Measurements from ENCODE around the gene NIFK.
A peak's percentile ranks its signal among the peaks of the same experiment; 100 is the strongest.

The NIFK gene

DNA sequence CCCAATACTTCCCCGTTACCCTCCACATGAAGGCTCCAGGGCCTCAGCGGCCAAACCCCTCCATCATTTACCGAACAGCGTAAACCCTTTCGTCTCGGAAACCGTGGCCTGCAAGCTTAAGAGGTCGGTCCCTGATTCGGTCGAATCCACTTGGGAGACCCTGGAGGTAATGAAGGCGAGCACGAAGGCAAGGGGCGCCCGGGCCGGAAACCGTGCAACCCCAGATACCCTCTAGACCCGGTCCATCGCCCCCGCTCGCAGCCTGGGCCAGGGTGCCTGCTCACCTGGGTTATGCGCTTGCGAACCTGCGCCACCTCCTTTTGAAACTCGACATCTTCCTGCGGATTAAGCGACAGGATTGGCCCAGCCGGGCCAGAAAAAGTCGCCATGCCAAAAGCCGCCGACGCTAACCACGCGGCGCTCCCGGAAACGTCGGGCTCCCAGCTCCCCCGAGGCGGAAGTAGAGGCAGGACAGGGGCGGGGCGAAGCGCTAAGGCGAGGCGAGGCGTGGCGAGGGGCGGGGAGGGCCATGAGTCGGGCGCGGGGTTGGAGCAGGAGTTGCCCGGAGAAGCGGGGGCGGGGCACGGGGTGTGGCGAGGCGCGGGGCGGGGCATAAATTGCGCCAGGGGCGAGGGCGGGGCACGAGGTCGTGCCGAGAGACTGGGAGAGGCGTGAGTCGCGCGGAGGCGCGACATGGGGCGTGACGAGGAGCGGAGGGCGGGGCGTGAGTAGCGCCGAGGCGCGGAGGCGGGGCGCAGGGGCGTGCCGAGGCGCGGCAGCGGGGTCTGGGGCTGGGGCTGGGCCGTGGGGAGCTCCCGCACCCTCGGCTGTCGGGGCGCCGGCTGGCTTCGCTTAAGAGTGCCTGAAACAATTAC, at the start of gene NIFK:
Gene NIFK (minus strand): TSS at position 414 of the 875 bp plus-strand sequence. CDS start 25 bp downstream, at position 389.
- DNase-seq (ENCODE audit: low read depth, low spot score), result peak; percentile 100

DNA sequence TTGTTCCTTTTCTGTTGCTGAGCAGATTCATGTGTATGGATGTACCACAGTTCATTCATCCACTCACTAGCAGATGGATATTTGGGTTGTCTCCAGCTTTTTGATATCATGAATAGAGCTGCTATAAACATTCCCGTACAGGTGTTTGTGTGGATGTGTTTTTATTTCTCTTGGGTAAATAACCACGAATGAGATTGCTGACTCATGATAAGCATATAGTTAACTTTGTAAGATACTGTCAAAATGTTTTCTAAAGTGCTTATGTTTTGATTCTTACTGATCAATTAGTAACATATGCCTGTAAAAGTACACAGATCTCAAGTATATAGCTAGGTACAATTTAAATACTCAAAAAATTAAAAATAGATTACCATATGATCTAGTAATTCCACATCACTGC, 46.5 kb upstream of the NIFK start:
- DNase-seq (ENCODE audit: low read depth, low spot score), result no peak

DNA sequence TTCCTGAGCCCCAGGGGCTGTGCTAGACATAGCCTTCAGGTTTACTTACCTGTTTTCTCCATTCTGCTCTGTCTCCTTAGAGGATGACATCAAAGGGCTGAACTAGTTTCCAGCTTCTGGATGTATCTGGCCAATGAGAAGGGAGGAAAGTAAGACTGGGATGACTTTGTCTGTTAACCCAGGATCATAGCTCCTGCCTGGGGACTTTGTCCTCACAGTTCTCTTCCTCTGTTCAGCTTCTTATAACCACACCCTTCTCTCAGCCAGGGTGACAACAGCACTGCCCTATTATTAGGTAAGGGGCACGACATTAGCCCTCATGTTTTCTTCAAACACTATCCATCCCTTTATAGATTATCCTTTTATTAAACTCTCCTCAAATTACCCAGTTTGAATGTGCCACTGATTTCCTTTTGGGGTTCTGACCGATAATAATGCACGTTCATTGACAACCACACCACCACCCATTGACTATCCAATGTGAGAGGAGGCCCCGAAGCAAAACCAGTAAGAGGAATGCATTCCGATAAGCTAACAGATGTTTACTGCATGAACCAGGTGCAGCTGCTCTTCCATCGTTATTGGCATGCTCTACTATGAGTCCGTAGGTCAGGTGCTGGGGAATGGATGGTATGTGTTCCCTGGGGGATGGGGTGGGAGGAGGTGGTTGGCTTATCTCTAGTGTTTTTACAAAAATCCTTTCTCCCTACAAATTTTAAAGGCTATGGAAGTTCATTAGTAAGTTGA, 42.2 kb upstream of the NIFK start:
- no peak for DNase-seq (ENCODE audit: low read depth, low spot score)

DNA sequence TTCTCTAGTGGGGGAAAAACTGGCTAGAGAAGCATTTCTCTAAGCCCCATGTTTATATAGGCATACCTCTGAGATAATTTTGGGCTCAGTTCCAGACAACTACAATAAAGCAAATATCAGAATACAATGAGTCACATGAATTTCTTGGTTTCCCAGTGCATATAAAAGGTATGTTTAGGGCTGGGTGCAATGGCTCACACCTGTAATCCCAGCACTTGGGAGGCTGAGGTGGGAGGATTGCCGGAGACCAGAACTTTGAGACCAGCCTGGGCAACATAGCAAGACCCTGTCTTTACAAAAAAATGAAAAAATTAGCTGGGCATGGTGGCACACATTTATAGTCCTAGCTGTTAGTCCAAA, 41.0 kb upstream of the NIFK start:
- DNase-seq (ENCODE audit: low read depth, low spot score), result no peak

DNA sequence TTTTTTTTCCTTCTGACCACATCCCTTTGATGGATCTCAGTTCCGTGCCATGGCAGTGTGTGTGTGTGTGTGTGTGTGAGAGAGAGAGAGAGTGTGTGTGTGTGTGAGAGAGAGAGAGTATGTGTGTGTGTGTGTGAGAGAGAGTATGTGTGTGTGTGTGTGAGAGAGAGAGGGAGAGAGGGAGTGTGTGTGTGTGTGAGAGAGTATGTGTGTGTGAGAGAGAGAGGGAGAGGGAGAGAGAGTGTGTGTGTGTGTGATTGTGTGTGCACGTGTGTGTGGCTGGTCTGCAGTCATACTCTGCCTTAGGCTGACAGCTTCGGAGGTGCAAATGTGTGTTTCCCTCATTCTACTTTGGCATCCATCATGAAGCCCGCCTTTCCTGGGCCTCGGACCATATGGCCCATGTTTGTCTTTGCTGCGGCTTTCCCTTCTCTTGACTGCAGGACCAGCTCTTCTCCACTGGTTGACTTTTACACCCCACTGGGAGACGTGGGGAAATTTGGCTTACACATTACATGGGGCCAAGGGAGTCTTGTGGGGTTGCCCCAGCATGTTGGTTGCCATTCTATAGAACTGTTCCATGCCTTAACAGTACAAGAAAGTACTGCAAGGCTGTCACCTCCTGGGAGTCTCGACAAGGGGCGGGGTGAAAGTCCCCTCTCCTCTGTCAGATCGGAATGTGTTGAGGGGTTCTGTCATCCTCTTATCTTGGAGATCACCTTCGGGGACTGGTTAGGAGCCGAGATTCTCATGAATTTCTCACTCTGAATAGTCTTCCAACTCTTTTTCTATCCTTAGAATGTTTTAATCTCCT, 40.4 kb upstream of the NIFK start:
- DNase-seq (ENCODE audit: low read depth, low spot score), result no peak

DNA sequence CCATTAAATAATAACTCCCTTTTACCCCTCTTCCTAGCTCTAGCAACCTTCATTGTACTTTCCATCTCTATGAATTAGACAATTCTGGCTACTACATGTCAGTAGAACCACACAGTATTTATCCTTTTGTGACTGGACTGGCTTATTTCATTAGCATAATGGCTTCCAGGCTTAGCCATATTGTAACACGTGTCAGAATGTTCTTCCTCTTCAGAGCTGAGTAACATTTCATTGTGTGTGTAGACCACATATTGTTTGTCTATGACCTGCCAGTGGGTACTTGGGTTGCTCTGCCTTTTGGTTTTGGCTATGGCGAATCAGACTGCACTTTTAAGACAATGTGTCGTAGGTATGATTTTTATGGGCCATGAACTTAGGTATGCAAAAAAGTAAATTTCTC, 39.7 kb upstream of the NIFK start:
- DNase-seq (ENCODE audit: low read depth, low spot score), result no peak

DNA sequence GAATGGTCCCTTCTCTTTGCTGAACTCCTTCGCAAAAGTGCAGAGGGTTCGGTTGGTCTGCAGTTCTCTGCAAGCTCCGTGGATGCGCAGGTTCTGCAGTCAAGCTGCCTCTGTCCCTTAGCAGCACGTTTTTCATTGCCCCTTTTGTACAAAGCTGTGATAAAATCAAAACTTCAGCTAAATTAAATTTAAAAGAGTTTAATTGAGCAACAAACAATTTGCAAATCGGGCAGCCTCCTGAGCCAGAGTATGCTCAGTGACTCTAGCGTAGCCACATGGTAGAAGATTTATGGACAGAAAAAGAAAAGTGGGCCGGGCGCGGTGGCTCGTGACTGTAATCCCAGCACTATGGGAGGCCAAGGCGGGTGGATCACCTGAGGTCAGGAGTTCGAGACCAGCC, 37.6 kb upstream of the NIFK start:
- no peak for DNase-seq (ENCODE audit: low read depth, low spot score)

DNA sequence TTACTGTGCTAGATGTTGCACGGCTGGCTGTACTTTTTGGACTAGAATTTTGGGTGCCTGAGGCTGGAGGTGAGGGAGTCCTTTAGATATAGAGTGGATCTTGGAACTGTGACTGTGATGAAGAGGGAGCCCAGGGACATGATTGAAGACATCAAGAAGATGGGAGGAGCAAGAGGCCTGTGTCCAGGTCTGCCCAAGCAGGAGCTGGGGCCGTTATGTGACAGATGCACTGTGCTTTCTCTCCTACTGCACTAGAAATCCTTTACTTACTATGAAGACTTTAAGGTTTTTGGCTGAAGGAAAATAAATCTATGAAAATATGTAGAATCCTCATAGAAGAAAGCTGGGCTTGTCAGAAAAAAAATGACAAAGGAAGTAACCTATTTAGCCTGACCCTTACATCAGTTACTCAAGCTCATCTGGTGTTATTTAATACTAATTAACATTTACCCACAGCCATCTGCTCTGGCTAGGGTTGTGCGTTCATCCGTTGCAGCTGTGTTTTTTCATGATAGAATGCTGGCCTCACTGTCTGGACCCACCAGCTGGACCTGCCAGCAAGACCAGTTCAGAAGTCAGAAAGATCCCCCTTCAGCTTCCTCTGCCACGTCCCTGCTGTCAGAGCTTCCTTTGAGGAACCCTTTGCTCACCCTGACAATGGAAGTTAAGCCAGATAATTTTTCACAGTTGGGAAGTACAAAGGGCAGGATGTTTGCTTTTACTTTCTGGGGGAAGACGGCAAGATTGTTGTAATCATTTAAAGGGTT, 35.5 kb upstream of the NIFK start:
- DNase-seq (ENCODE audit: low read depth, low spot score), result no peak

DNA sequence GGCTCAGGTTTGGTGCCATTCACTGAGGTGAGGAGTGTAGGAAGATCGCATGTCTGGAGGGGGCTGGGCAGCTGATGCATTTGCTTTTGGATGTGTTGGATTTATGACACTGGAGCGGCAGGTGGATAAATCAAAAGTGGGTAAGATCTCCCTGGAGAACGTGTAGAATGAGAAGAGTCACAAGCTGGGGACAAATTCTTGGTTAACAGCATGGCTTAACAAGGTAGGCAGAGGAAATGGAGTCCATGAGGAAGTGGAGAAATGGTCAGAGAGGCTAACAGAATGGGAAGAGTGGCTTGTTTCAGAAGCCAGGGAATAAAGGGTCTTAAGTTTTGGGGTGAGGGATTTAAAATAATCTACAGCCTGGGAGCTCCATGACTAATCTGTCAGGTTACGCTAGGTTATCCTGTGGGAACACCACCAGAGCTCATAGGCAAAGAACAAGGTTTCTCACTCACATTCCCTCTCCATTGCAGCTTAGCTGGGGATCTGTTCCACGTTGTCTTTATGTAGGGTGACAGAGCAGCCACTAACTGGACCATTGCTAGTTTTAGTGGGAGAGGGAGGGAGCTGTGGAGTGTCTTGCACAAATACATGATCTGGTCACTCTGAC, 31.6 kb upstream of the NIFK start:
- DNase-seq (ENCODE audit: low read depth, low spot score), result no peak

DNA sequence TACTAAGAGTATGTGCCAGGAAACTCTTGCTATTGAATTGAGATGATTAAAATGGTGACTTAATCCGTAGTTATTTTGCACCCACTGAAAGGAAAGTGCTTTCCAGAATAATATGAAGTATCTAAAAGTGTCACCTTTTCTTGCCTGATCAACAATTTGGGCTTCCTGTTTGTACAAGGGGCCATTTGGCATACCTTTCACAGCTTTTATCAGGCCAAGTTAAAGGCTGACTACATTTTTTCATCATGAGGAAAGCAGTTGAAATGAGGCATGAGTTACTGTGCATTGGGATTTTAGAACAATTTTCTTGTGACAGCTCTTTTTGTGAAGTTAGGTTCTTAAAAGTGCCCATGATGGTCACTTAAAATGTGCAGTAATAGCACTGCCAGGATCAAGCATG, 29.9 kb upstream of the NIFK start:
- no peak for DNase-seq (ENCODE audit: low read depth, low spot score)

DNA sequence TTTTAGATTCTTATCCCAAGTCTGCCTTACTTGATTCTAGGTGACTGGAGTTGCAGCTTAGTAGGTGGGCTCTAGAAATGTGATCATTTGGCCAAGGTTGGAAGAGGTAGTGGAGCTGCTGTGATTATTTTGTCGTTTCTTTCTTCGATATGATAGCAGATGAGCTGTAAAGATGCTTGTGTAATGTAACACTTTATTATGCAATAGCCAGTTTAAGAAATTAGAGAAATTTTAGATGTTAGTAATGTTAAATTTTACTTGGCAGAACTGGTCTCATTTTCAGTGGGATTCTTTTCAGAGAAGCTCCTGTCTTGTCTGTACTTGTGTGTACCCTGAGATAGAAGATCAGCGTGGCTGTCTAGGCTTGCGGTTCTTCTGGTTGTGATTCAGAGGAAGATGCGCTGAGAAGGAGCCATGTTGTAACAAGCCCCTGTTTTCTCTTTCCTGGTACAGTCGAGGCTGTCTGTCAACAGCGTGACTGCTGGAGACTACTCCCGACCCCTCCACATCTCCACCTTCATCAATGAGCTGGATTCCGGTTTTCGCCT, 28.1 kb upstream of the NIFK start:
- no peak for DNase-seq (ENCODE audit: low read depth, low spot score)

DNA sequence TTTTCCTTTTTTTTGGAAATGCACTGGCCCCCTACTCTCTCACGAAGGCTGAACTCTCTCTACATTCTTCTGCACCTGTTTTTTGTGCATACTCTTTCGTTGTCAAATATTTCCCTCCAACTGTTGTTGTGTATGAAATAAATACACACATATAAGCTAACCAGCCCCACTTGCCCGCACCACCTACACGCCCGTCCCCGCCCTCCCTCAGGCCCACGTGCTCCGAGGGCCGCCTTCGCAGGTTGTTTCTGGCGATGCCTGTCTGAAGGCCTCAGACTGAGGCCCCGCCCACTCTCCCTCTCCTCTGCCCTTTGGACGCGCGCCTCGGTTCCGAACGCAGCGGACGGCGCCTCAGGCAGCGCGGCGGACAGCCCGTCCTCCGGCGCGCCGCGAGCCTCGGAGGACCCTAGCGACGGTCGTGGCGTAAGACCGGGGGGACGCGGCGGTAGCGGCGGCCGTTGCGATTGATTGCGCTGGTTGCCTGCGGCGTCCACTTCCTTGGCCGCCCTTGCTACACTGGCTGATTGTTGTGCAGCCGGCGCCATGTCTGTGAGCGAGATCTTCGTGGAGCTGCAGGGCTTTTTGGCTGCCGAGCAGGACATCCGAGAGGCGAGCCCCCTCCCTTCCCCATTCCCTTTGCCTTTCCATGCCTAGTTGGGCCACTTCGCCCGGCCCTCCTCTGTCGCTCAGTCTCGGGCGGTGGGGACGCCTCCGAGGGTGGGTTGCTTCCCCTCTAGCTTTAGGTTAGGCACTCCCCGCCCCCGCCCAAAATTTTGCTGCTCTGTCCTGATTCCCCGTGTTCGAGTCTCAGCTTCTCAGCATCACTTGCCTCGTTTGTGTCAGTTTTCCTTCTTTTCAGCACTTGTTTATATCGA, 18.8 kb upstream of the NIFK start, which contains the start of gene TSN:
Gene TSN (plus strand): TSS at position 415 of the 875 bp plus-strand sequence. CDS start 129 bp downstream, at position 544.
- DNase-seq (ENCODE audit: low read depth, low spot score), result peak; percentile 96

DNA sequence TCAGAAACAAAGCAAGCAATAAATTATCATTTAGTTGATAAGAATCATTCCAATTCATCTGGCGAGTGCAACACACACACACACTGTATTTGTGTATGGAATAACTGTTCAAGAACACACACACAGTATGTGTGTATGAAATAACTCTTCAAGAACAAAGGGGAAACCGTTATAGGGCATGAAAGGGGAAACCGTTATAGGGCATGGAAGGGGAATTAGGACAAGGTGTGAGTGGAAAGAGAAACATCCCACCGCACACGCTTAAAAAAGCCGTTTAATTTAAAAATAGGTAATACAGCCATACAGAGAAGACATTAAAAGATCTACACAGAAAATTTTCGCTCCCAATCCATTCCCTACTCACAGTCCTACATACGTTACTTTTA, 18.2 kb upstream of the NIFK start:
- DNase-seq (ENCODE audit: low read depth, low spot score), result no peak

DNA sequence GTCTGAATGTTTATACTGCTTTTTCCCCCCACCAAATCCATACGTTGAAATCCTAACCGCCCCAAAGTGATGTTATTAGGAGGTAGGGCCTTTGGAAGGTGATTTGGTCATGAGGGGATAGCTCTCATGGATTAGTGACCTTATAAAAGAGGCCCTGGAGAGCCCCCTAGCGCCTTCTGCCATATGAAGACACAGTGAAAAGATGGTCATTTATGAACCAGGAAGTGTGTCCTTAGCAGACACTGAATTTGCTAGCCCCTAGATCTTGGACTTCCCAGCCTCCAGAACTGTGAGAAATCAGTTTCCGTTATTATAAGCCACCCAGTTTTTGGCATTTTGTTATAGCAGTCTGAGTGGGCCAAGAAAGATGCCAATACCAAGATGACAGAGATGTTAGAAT, 11.5 kb upstream of the NIFK start:
- DNase-seq (ENCODE audit: low read depth, low spot score), result no peak

DNA sequence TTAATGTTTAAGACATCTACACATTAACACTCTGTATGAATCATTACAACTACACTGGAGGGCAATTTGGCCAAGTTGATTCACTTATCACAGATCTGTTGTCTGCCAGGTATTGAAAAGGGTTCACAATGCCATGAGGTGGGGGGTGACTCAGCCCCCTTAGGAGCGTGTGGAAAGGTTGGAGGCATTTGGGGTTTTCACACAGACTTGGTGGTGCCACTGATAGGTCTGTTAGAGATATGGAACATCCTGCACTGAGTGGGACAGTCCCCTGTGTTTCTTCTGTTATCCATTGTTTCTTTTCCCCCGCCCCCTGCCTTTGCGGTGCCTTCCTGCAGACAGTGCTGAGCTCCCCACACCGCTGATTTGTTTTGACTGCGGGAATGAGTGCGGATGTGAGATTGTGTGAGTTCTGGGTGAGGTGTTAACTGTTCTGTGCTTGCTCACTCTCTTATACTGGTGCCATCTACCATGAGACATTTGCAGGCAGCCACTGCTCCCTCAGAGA, 9.4 kb upstream of the NIFK start:
- no peak for DNase-seq (ENCODE audit: low read depth, low spot score)

DNA sequence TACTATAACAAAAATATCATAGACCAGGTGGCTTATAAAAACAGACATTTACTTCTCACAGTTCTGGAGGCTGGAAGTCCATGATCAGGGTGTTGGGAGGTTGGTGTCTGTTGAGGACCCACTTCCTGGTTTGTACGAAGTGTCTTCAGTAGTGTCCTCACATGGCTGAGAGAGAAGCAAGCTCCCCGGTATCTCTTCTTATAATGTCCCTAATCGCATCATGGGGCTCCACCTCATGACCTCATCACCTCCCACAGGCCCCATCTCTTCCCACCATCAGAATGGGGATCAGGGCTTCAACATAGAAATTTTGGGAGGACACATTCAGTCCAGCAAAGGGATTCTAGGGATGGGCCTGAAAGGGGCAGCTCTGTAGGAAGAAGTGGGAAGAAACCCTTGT, 4.8 kb upstream of the NIFK start:
- DNase-seq (ENCODE audit: low read depth, low spot score), result no peak

DNA sequence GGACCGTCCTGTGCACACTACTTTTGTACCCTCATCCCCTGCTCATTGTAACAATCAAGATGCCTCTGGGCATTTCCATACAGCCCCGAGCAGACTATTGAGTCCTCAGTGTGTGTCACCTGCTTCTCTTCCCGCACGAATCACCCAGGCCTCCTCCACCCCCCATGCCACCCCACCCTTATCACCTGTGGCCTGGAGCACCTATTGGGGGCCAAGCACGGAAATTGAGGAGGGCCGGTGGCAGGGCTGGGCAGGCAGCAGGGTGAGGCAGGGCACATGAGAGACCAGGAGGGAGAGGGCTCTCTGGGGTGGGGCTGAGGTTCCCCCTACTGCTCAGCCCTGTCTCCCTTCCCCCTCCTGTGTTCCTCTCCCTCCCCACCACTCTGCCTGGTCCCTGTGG, 4.3 kb upstream of the NIFK start:
- DNase-seq (ENCODE audit: low read depth, low spot score), result no peak

DNA sequence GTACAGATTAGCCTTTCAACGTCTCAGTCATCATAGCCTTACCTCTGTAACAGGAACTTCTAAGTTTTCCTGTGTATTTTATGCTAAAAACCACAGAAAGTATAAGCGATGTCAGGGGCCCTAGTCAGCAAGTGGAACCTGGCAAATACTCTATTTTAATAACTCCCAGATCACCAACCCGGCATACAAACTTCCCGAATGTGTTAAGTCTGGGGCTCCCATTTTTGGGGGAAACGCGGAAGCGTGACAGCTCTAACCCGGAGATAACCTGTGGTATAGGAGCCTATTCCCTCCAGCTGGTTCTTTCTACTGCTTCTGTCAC, 574 bp downstream of the NIFK start:
- no peak for DNase-seq (ENCODE audit: low read depth, low spot score)

DNA sequence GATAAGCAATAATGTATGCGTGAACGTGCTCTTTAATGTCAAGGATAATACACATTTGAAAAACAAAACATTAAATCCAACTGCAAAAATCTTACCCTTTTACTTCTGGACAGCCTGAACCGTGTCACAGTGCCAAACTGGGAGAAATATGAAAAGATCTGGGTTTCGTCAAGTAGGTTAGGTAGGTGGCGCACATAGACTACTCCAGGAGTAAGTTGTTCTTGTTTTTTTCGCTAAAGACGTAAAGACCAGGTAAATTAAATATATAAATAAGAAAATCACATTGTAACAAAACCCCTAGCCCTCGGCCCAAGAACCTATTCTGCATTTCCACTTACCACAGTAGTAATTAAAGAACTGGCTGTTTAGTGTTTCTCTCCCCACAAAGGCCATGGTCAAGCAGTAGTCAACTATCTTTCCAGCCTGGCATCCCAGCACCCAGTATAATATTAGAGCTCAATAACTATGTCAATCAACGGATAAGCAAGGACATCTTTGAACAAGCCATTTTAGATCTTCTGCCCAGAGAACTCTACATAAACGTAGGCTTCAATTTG, 1.1 kb downstream of the NIFK start:
- no peak for DNase-seq (ENCODE audit: low read depth, low spot score)
